ENCODE measurements around the gene MYRIP. TPM values are rescaled to one million over a fixed set of nuclear protein-coding genes. Genes with fewer than 3 reads are reported as not detected.
"Not testable (repeated sequence)": the region's sequence is repeated elsewhere in the genome, so short reads cannot be mapped to it uniquely, and the experiment has no call there.

MYRIP gene
- total RNA-seq, 2 donors from 2014 or later = not detected

- Mint-ChIP-seq H3K36me3 (ENCODE audit: low read depth) (no peaks in the 10 kb centered on the region), H3K27ac (no peak overlapping the region), H3K4me1 (no peaks in the 10 kb centered on the region), H3K27me3 (peaks cover 12% of the 10 kb centered on the region), H3K4me3 (no peak overlapping the region), H3K9me3 (no peaks in the 10 kb centered on the region)
- ATAC-seq (replicated peaks) = no peak
Measured at GRCh38 chr3:40071683-40072238, 262.4 kb downstream of the MYRIP start.

GRCh38 chr3:40073310-40074007 is 264.1 kb downstream of the MYRIP start:
- no peak for ATAC-seq (replicated peaks)
- Mint-ChIP-seq H3K4me3 (no peak overlapping the region), H3K9me3 (no peaks in the 10 kb centered on the region), H3K27me3 (peaks cover 12% of the 10 kb centered on the region), H3K27ac (no peak overlapping the region), H3K4me1 (no peaks in the 10 kb centered on the region), H3K36me3 (ENCODE audit: low read depth) (no peaks in the 10 kb centered on the region)

- H3K9me3 Mint-ChIP-seq; H3K27ac Mint-ChIP-seq; ATAC-seq (replicated peaks); H3K36me3 Mint-ChIP-seq (ENCODE audit: low read depth); H3K4me1 Mint-ChIP-seq; H3K4me3 Mint-ChIP-seq: not testable (repeated sequence)
- H3K27me3 Mint-ChIP-seq = peaks cover 11% of the 10 kb centered on the region
Measured at GRCh38 chr3:40077139-40077538, 267.7 kb downstream of the MYRIP start.

- H3K9me3 Mint-ChIP-seq; H3K27ac Mint-ChIP-seq; ATAC-seq (replicated peaks); H3K4me3 Mint-ChIP-seq; H3K4me1 Mint-ChIP-seq; H3K36me3 Mint-ChIP-seq (ENCODE audit: low read depth): not testable (repeated sequence)
- H3K27me3 Mint-ChIP-seq = peaks cover 11% of the 10 kb centered on the region
Measured at GRCh38 chr3:40077828-40078492, 268.6 kb downstream of the MYRIP start.

- H3K27me3 Mint-ChIP-seq = peaks cover 5% of the 10 kb centered on the region
- no peak overlapping the region for H3K4me3 Mint-ChIP-seq
- no peaks in the 10 kb centered on the region for H3K4me1 Mint-ChIP-seq
- no peak overlapping the region for H3K27ac Mint-ChIP-seq
- no peaks in the 10 kb centered on the region for H3K36me3 Mint-ChIP-seq (ENCODE audit: low read depth)
- H3K9me3 Mint-ChIP-seq = no peaks in the 10 kb centered on the region
- ATAC-seq (replicated peaks) = no peak
Measured at GRCh38 chr3:40078590-40078989, 269.2 kb downstream of the MYRIP start.

GRCh38 chr3:40079203-40079846 is 269.9 kb downstream of the MYRIP start:
- Mint-ChIP-seq H3K27ac (no peak overlapping the region), H3K4me1 (no peaks in the 10 kb centered on the region), H3K36me3 (ENCODE audit: low read depth) (no peaks in the 10 kb centered on the region), H3K9me3 (no peaks in the 10 kb centered on the region), H3K4me3 (no peak overlapping the region), H3K27me3 (peaks cover 5% of the 10 kb centered on the region)
- no peak for ATAC-seq (replicated peaks)

- Mint-ChIP-seq H3K36me3 (ENCODE audit: low read depth) (no peaks in the 10 kb centered on the region), H3K4me3 (no peak overlapping the region), H3K27ac (no peak overlapping the region), H3K4me1 (no peaks in the 10 kb centered on the region), H3K27me3 (peaks cover 5% of the 10 kb centered on the region), H3K9me3 (no peaks in the 10 kb centered on the region)
- no peak for ATAC-seq (replicated peaks)
Measured at GRCh38 chr3:40079847-40080240, 270.4 kb downstream of the MYRIP start.

GRCh38 chr3:40083066-40083465 is 273.7 kb downstream of the MYRIP start:
- Mint-ChIP-seq H3K36me3 (ENCODE audit: low read depth) (no peaks in the 10 kb centered on the region), H3K27ac (no peak overlapping the region), H3K9me3 (no peaks in the 10 kb centered on the region), H3K27me3 (peaks cover 8% of the 10 kb centered on the region), H3K4me1 (no peaks in the 10 kb centered on the region), H3K4me3 (no peak overlapping the region)
- ATAC-seq (replicated peaks) = no peak

GRCh38 chr3:40084424-40084823 is 275.0 kb downstream of the MYRIP start:
- ATAC-seq (replicated peaks); H3K9me3 Mint-ChIP-seq: not testable (repeated sequence)

GRCh38 chr3:40086890-40087883 is 277.8 kb downstream of the MYRIP start:
- Mint-ChIP-seq H3K36me3 (ENCODE audit: low read depth) (no peaks in the 10 kb centered on the region), H3K27me3 (peaks cover 8% of the 10 kb centered on the region), H3K4me1 (no peaks in the 10 kb centered on the region), H3K4me3 (no peak overlapping the region), H3K9me3 (no peaks in the 10 kb centered on the region), H3K27ac (no peak overlapping the region)
- ATAC-seq (replicated peaks) = no peak

More at GRCh38 chr3:40084424-40084823, 275.0 kb downstream of the MYRIP start:
- not testable (repeated sequence) for H3K4me3 Mint-ChIP-seq; H3K4me1 Mint-ChIP-seq; H3K27ac Mint-ChIP-seq; H3K36me3 Mint-ChIP-seq (ENCODE audit: low read depth)
- H3K27me3 Mint-ChIP-seq = peaks cover 13% of the 10 kb centered on the region

- Mint-ChIP-seq H3K36me3 (ENCODE audit: low read depth) (no peaks in the 10 kb centered on the region), H3K9me3 (no peaks in the 10 kb centered on the region), H3K27ac (no peak overlapping the region), H3K27me3 (peaks cover 8% of the 10 kb centered on the region), H3K4me3 (no peak overlapping the region), H3K4me1 (no peaks in the 10 kb centered on the region)
- ATAC-seq (replicated peaks) = no peak
Measured at GRCh38 chr3:40088527-40089170, 279.2 kb downstream of the MYRIP start.

- no peak overlapping the region for H3K27ac Mint-ChIP-seq
- H3K4me1 Mint-ChIP-seq = no peaks in the 10 kb centered on the region
- H3K27me3 Mint-ChIP-seq = peaks cover 12% of the 10 kb centered on the region
- H3K4me3 Mint-ChIP-seq = no peak overlapping the region
- no peak for ATAC-seq (replicated peaks)
- H3K36me3 Mint-ChIP-seq (ENCODE audit: low read depth) = no peaks in the 10 kb centered on the region
- H3K9me3 Mint-ChIP-seq = no peaks in the 10 kb centered on the region
Measured at GRCh38 chr3:40096661-40097111, 287.3 kb downstream of the MYRIP start.

Data from activated T-helper 17 cell treated with anti-CD3 and anti-CD28 coated beads, Interleukin-2, amount 50 U/mL, for 72 hours (primary cell).